SH-SY5Y (cell line): ENCODE data around the gene ACOXL.

Experiments
- GATA2 ChIP-seq: IDR thresholded peaks from 2 replicates; pipeline ENCODE4 v1.6.1; 2011; ENCODE audit warnings: mild to moderate bottlenecking, low read depth, low read length
- GATA3 ChIP-seq: IDR thresholded peaks from 2 replicates; pipeline ENCODE4 v1.6.1; 2011; ENCODE audit warnings: low read depth, mild to moderate bottlenecking, low read length, moderate library complexity

- TF ChIP-seq GATA2 = no peak
- TF ChIP-seq GATA3 = no peak
These were observed 401.7 kb downstream of the ACOXL start for GRCh38 chr2:111134055-111134454.
